AG10803 (cell line): ENCODE measurements around the gene RNF2.
"Not testable (repeated sequence)": the region's sequence is repeated elsewhere in the genome, so short reads cannot be mapped to it uniquely, and the experiment has no call there.

Experiments
- DNase-seq: peaks from one replicate; pipeline ENCODE4 v3.0.0; 2010; ENCODE audit warnings: low read depth
- H3K4me3 ChIP-seq: 2 replicates; pipeline ENCODE4 v1.5.1; 2011; ENCODE audit warnings: mild to moderate bottlenecking, low read length, control low read depth
- TF ChIP-seq, protein P1 (sequence below): conservative IDR thresholded peaks from 2 replicates; pipeline ENCODE4 v1.5.1; 2011; ENCODE audit warnings: mild to moderate bottlenecking, low read length, control low read depth, inconsistent platforms

Gene RNF2

DNA sequence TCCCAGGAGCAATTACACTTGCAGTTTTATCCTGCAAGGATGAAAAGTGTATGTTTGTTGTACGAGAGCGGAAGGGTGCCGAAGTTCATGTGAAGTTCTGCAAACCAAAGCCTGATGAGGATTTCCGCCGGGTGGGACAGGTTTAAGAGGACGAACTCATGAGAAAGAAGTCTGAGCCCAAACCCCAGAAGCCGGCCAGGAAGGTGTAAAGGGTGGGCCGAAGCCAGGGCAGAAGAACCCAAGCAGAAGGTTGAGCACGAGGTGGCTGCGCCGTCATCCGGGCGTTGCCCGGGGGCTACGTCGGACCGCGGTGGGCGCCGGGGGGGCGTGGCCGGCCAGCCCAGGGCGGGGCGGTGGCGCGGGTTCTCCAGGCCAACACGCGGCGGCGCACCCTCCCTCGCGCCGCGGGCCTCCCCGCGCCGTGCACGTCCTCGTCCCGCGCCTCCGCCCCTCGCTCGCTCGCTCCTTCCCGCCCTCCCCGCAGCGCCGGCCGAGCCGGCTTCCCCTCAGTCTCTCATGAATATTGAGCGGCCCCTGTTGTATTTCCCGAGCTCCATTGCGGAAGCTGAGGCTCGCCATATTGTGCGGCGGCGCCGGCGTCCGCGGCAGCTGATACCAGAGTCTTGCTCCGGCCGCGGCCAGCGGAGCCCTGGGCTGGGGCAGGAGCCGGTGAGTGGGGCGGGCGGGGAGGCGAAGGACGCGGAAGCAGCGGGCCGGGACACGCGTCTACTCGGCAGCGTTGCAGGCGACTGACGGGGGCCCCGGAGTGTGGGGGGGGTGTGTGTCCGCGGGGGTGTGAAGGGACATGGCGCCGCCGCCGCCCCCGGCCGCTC lies at the start of gene RNF2:
Gene RNF2, plus strand, starts transcription at position 578 of the 833 bp plus-strand sequence. CDS start 41,996 bp downstream, outside the sequence.
- peak; percentile 75 for DNase-seq
- H3K4me3 ChIP-seq: peak within 1 kb of the TSS; percentile 82
- TF ChIP-seq, protein P1, sequence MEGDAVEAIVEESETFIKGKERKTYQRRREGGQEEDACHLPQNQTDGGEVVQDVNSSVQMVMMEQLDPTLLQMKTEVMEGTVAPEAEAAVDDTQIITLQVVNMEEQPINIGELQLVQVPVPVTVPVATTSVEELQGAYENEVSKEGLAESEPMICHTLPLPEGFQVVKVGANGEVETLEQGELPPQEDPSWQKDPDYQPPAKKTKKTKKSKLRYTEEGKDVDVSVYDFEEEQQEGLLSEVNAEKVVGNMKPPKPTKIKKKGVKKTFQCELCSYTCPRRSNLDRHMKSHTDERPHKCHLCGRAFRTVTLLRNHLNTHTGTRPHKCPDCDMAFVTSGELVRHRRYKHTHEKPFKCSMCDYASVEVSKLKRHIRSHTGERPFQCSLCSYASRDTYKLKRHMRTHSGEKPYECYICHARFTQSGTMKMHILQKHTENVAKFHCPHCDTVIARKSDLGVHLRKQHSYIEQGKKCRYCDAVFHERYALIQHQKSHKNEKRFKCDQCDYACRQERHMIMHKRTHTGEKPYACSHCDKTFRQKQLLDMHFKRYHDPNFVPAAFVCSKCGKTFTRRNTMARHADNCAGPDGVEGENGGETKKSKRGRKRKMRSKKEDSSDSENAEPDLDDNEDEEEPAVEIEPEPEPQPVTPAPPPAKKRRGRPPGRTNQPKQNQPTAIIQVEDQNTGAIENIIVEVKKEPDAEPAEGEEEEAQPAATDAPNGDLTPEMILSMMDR: no peak

DNA sequence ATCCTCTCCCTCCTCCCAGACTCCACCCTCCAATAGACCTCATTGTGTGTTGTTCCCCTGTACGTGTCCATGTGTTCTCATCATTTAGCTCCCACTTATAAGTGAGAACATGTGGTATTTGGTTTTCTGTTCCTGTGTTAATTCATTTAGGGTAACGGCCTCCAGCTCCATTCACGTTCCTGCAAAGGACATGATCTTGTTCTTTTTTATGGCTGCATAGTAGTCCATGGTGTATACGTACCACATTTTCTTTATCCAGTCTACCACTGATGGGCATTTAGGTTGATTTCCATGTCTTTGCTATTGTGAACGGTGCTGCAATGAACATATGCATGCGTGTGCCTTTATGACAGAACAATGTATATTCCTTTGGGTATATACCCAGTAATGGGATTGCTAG lies 45.4 kb upstream of the RNF2 start:
- DNase-seq, H3K4me3 ChIP-seq: not testable (repeated sequence)

DNA sequence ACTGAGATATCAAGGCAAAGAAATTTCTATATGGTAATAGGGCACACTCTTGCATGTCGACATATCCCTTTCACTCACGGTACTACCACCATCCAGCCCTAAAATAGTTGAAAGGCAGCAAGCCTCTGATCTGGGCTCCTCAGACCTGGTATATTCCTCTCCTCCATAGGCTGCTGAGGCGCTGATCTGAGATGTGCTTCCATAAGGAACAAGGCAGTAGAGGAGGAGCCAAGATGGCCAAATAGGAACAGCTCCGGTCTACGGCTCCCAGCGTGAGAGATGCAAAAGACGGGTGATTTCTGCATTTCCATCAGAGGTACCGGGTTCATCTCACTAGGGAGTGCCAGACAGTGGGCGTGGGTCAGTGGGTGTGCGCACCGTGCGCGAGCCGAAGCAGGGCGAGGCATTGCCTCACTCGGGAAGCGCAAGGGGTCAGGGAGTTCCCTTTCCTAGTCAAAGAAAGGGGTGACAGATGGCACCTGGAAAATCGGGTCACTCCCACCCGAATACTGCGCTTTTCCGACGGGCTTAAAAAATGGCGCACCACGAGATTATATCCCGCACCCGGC lies 44.0 kb upstream of the RNF2 start:
- DNase-seq, H3K4me3 ChIP-seq: not testable (repeated sequence)

DNA sequence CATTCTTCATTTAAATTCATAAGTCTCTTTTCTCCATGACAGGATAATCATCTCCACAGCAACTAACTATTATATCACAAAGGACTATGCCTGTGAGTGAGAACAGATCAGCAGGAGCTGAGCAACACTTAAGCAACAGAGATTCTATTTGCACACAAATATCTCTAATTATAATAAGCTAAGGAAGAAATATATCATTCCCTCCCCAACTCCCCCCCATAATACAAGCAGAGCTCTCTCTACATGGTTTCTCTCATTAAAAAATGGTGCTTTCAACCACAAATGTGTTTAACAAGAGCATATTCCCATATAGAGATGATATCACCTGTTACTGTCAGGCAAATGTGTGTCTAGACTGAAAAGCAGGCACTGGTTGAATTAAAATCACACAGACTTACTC lies 36.5 kb upstream of the RNF2 start:
- TF ChIP-seq, protein P1: no peak
- no peak overlapping the region for H3K4me3 ChIP-seq
- no peak for DNase-seq

DNA sequence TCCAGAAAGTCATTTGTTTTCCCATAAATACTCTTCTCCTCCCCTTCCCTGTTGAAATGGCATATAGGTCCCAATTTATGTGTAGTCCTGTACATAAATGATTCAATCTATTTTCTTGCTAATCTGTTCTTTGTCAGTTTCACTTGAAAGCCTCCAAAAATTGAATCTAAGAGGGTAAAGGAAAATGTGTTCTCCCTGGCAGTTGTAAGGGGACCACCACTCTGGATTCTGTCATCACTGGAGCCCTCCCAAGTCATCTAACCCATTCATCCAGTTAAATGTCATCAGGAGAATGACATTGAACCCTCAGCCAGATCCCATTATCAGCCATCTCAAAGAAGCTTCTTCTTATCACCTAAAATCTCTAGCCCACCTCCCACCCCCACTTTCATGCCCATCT lies 35.0 kb upstream of the RNF2 start:
- TF ChIP-seq, protein P1: no peak
- H3K4me3 ChIP-seq: no peak overlapping the region
- no peak for DNase-seq

DNA sequence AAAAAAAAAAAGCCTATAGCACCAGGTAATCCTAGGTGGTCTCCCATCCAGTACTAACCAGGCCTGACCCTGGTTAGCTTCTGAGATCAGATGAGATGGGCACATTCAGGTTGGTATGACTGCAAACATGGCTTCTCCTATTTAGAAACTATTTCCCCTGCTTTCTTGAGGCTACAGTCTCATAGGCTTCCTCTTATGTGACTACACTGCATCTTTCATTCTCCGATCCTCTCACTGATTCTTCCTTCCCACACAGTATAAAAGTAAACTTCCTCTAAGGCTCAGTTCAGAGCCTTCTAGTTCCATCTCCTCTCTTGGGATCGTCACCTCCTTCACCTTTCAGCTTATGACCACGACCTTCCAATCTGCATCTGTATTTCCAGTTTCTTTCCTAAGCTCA lies 30.4 kb upstream of the RNF2 start:
- TF ChIP-seq, protein P1: no peak
- no peak overlapping the region for H3K4me3 ChIP-seq
- DNase-seq: no peak

DNA sequence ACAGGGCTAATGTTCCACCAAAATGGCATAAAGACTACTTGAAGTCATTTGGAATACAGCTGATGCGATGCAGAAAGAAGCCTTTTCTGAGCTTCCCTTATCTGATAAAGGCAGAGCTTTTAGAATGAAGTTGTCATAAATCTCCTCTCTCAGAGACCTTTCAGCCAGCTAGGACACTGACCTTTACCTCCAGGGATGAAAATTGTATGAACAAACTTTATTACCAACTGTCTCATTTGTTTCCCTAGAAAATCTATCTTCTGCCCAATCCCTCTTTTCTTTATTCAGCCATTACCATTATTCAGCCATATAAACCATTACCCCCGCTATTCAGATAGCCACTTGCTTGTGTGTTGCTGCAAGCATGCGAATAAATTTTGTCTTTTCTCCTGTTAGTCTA lies 29.7 kb upstream of the RNF2 start:
- H3K4me3 ChIP-seq: no peak overlapping the region
- no peak for DNase-seq
- TF ChIP-seq, protein P1: no peak

DNA sequence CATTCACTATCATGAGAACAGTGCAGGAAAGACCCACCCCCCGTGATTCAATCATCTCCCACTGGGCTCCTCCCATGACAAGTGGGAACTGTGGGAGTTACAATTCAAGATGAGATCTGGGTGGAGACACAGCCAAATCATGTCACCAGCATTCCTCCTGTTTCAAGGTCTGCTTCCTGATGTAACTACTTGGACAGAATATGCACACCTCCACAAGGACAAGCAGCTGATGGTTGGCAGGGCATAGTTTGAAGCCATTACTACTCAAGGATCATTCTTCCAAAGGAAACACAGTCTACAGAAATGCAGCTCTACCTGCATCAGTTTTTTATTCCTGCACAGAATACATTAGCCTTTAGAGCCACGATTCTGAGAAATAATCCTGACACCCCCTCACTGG lies 28.5 kb upstream of the RNF2 start:
- TF ChIP-seq, protein P1: no peak
- no peak overlapping the region for H3K4me3 ChIP-seq
- DNase-seq: peak; percentile 9
